GM19099 (cell line): ENCODE data around the gene ATAD3A.

ENCODE experiments used
- POLR2A ChIP-seq: IDR thresholded peaks from 3 replicates; pipeline ENCODE4 v1.6.1; 2011; ENCODE audit warnings: low read depth; ENCODE audit not compliant: insufficient read length; ENCODE audit errors: extremely low read depth

Gene ATAD3A

GRCh38 chr1:1560178-1560577 is 48.2 kb downstream of the ATAD3A start:
- peak; percentile 11 for TF ChIP-seq POLR2A

GRCh38 chr1:1561801-1562470 is 50.0 kb downstream of the ATAD3A start:
- TF ChIP-seq POLR2A, result no peak

- TF ChIP-seq POLR2A, result no peak
Observed at GRCh38 chr1:1562556-1563195, 50.7 kb downstream of the ATAD3A start.

- no peak for TF ChIP-seq POLR2A
Observed at GRCh38 chr1:1563688-1564087, 51.7 kb downstream of the ATAD3A start.

- TF ChIP-seq POLR2A, result no peak
Observed at GRCh38 chr1:1564268-1564667, 52.3 kb downstream of the ATAD3A start.

- TF ChIP-seq POLR2A, result no peak
Observed at GRCh38 chr1:1565340-1565739, 53.4 kb downstream of the ATAD3A start.

DNA sequence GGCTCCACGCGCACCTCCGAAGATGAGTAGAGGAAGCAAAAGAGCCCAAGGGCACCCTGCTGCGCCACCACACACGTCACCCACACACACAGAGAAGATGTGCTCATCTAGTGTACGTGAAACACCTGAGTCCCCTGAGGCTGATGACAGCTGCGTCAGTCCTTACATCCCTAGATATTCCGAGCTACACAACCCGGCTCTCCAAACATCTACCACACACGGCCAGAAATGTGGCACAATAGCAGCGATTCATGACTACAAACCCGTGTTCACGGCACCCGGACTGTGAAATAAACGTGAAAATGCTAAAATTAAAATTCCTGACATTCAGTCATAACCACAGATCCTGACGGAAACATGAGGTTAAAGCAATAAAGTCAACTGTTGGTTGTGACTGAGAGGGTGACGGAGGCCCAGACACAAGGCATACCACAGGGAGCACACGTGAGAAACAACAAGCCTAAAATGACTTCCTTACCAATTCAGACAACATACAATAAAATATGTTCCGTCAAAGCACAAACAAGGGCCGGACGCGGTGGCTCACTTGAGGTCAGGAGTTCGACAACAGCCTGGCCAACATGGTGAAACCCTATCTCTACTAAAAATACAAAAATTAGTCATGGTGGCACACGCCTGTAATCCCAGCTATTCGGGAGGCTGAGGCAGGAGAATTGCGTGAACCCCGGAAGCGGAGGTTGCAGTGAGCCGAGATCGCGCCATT is 55.4 kb downstream of the ATAD3A start:
- TF ChIP-seq POLR2A, result no peak

- TF ChIP-seq POLR2A, result no peak
Observed at GRCh38 chr1:1567891-1568291, 55.9 kb downstream of the ATAD3A start.

DNA sequence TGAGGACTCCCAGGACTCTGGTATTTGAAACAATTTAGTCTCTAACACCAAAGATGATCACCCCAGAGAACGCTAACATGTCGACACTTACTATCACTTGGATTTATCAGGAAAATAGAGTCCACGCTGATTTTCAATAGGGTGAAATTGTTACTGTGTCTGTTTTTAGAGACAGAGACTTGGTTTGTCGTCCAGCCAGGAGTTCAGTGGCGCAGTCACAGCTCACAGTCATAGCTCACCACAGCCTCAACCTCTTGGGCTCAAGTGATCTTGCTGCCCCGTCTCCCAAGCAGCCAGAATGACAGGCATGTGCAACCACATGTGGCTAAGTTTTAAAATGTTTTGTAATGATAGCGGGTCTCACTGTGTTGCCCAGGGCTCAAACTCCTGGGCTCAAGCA is 57.4 kb downstream of the ATAD3A start:
- TF ChIP-seq POLR2A, result no peak

DNA sequence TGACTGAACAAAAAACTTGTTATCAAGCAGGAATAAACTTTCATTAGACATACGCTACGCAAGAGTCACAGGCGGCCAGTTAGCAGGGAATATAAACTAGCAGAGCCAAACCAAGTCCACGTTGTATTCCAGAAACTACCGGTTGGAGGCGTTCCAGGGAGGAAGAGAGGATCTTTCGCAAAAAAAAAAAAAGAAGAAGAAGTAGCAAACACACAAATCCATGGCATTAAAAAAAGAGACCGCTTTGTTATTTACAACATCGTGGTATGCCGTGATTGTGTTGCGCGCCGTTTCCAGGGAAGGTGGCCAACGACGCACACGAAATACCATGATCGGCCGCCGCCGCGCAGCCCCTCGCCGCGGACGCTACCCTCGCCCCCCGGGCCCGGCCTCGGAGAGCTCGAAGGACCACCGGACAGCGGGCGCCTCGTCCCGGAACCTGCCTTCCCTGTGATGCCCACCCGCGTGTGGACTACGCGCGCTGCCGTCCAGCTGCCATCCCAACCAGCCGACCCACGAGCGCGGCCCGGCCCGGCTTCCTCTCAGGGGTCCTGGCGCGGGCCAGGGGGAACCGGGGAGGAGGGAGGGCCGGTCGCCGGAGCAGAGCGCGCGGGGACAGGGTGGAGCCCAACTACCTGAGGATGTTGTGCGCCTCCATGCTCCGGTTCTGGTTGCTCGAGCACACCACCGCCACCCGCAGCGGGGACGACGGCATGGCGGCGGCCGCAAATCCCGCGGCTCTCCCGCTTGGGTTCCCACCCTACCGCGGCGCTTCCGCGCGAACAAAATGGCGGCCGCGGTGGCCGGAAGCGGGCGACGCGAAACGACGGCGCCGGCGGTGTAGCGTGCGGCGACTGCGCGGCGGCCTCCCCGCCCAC is 62.1 kb downstream of the ATAD3A start:
- no peak for TF ChIP-seq POLR2A

DNA sequence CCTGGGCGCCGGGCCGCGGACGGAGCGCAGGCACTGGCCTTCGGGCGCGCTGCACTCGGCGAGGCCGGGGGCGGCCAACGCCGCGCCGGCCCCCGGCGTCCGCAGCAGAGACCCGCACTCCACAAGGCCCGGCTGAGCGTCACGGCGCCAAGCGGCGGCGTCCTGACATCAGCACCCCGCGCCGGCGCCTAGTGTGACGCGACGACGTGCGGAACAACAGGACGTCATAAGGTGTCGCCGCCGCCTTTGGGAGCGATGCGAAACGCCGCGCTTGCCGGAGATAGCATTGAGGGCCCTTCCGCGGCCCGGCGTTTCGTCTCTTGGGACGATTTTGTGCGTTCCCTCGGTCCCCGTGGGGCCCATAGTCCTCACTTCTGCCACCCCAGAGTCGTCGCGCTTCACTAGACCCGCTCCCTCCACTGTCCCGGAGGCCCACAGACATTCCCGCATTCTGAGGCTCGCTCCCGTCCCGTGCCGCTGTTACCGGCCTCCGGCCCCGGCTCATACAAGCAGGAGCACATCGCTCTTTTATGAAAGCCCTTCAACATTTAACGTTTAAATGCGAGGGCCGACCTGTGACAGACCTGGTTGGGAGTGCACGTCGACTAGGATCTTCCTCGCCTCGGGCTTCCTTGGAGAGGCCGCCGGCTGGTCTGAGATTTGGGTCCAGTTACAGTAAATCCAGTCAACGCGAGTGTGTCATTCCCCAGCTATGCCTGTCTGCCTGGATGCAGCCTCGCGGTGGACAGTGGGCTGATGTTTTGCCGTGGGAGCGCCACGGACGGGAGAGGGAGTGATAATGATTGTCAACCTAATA is 63.0 kb downstream of the ATAD3A start, which contains the start of gene SSU72:
Gene SSU72 (minus strand): TSS at position 143 of the 817 bp plus-strand sequence. CDS start 306 bp downstream, outside the sequence.
- TF ChIP-seq POLR2A, result peak; percentile 95

DNA sequence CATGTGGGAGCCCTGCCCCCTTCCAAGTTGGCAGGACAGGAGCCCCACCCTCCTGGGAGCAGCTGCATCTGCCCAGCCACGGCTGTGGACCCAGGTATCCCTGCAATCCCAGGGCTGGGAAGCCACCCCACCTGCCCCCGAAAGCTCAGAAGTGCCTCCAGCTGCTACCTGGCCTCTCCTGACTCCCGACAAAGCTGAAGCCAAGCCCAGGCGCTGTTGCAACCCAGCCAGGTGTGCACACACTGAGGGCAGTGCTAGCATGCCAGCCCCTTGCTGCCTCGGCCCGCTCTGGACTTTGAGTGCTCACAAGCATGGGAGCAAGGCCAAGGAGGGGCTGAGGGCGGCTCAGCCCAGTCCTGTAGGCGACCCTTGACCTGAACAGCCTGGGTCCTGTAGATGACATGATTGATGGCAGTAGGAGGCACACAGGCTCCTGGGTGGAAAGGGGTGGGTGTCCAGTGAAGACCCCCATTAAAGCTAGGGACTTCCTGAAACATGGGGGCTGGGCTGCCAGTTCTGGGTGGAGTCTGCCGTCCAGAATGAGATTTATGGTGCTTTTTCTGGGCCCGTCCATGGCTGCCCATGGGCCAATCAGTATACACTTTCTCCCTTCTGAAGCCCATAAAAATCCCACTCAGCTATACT is 65.5 kb downstream of the ATAD3A start:
- no peak for TF ChIP-seq POLR2A

DNA sequence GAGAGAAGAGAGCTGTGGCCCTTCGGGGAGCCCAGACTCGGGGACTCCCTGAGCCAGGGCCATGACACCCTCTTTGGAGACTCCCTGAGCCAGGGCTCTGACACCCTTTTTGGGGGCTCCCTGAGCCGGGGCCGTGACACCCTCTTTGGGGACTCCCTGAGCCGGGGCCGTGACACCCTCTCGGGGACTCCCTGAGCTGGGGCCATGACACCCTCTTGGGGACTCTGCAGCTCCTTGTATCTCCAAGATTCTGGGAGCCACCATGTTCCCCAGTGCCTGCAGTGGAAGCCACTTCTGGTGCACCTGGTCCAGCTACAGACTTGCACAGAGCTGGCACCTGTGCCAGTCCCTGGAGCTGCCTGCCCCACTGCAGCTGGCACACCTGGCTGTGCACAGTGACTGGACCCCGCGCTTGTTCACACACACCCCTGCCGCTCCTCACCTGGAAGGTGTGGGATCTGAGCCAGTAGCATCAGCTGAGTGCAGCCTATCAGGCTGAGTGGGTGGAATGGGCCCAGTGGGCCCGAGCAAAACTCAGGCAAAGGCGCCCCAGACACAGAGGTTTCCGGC is 66.5 kb downstream of the ATAD3A start:
- no peak for TF ChIP-seq POLR2A
